ENCODE data around the gene BMP8B. TPM values are rescaled to one million over a fixed set of nuclear protein-coding genes. Genes with fewer than 3 reads are reported as not detected.
A peak's percentile ranks its signal among the peaks of the same experiment; 100 is the strongest.
"Not testable (repeated sequence)": the region's sequence is repeated elsewhere in the genome, so short reads cannot be mapped to it uniquely, and the experiment has no call there.

BMP8B gene
- total RNA-seq, 1 donor from 2014 or later = 0.18 TPM

DNA sequence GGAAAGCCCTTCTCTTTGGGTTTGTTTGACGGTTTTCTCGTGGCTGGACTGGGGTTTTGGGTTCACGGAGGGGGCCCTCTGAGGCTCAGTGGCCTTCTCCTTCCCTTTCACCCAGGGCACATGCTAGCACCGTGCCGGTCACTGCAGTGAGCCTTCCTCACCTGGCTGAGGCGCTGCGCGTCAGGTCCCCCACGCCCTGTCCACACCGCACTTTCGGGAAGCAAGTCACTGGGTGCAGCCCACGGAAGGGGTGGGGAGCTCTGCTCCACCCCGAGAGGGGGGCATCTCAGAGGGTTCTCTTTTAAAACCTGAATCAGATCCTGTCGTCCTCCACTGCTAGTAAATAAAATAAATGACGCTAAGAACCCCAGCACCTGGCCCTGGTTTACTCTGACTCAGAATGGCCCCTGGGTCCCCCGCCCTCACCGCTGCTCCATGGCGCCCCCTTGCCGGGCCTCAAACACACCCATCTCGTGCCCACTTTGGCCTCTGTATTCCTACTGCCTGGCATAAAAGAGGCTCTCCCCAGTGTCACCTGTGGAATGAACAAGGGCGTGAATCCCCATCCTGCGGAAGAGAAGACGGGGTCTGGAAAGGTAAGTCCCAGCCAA, 15.2 kb downstream of the BMP8B start:
- H3K36me3 Mint-ChIP-seq = not testable (repeated sequence)

DNA sequence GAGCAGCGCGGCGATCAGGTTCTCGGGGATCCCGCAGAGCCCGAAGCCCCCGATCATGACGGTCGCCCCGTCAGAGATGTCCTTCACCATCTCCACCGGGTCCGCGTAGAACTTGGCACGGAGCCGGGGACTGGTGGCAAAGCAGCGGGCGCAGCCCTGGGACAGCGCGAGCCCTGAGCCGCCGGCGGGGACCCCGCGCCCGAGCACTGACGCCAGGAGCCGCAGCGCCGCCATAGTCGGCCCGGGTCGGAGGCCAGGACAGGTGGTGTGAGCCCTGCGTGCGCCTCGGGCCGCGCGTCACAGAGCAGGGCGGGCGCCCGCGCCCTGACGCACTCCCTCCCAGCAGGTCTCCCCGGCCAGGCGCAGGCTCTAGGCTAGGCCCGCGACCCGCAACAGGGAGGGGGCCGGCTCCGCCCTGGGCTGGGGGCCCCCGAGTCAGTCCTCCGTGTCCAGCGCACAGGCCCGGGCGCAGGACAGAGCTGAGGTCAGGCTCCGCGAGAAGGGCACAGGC, 17.6 kb downstream of the BMP8B start, which contains the start of gene OXCT2:
TSS of gene OXCT2 (minus strand) at position 327 of the 511 bp plus-strand sequence. CDS start at position 234, 93 bp downstream.
- DNase-seq (ENCODE audit: low spot score in 2 of 2, unreplicated experiment in 2 of 2); H3K9me3 Mint-ChIP-seq; H3K36me3 Mint-ChIP-seq; H3K4me1 Mint-ChIP-seq; H3K27me3 Mint-ChIP-seq (ENCODE audit: low read depth); H3K27ac Mint-ChIP-seq: not testable (repeated sequence)
- peak within 1 kb of the TSS; percentile 63 for H3K4me3 Mint-ChIP-seq

More for the DNA sequence above, 15.2 kb downstream of the BMP8B start:
- H3K4me3 Mint-ChIP-seq; DNase-seq (ENCODE audit: low spot score in 2 of 2, unreplicated experiment in 2 of 2); H3K27me3 Mint-ChIP-seq (ENCODE audit: low read depth); H3K27ac Mint-ChIP-seq; H3K9me3 Mint-ChIP-seq: not testable (repeated sequence)
- H3K4me1 Mint-ChIP-seq = peaks cover 15% of the 10 kb centered on the region

DNA sequence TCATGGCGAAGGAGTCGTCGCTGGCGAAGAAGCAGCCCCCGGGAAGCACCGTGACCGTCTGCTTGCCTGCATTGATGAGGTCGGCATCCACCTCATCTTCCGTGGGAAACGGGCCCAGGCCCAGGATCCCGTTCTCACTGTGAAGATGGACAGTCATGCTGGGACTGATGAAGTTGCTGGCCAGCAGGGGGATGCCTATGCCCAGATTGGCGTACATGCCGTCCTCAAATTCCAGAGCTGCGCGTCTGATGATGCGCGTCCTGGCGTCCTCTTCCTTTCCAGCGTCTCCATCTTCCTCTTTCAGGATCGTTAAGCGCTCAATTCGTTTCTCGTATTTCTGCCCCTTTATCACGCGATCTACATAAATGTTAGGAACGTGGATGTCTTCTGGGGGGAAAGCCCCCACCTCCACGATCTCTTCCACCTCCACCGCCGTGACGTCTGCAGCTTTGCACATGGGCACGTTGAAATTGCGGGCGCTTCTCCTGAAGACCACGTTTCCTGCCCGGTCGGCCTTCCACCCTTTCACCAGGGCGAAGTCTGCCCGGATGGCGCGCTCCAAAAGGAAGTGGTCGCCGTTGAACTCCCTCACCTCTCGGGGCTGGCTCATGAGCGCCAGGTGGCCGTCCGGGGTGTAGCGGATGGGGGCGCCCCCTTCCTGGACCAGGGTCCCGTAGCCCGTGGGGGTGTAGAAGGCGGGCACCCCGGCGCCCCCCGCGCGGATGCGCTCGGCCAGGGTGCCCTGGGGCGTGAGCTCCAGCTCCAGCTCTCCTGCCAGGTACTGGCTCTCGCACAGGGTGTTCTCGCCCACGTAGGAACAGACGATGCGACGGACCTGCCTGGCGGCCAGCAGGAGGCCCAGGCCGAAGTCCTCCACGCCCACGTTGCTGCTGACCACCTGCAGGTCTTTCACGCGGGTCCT, 18.3 kb downstream of the BMP8B start:
- H3K4me3 Mint-ChIP-seq = peak overlapping the region; percentile 63
- H3K4me1 Mint-ChIP-seq; H3K9me3 Mint-ChIP-seq; H3K36me3 Mint-ChIP-seq; H3K27me3 Mint-ChIP-seq (ENCODE audit: low read depth); H3K27ac Mint-ChIP-seq; DNase-seq (ENCODE audit: low spot score in 2 of 2, unreplicated experiment in 2 of 2): not testable (repeated sequence)

DNA sequence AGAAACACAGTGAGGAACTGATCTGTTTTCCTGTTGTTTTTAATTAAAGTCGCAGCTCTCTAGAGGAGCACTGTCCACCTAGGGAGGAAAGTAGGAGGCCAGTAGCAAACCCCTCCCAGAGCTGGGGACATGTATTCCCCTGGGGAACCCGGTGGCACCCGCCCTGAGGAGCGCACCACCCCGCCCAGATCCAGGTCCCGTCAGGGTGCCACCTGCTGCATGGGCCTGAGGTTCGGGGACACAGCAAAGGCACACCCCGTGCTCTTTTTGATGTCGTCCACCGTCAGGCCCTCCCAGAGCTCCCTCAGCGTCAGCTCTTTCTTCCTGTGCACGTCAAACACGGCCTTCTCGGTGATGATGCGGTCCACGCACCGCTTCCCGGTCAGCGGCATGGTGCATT, 19.2 kb downstream of the BMP8B start:
- not testable (repeated sequence) for H3K27me3 Mint-ChIP-seq (ENCODE audit: low read depth); H3K9me3 Mint-ChIP-seq; H3K4me1 Mint-ChIP-seq; H3K4me3 Mint-ChIP-seq; H3K27ac Mint-ChIP-seq; DNase-seq (ENCODE audit: low spot score in 2 of 2, unreplicated experiment in 2 of 2); H3K36me3 Mint-ChIP-seq

DNA sequence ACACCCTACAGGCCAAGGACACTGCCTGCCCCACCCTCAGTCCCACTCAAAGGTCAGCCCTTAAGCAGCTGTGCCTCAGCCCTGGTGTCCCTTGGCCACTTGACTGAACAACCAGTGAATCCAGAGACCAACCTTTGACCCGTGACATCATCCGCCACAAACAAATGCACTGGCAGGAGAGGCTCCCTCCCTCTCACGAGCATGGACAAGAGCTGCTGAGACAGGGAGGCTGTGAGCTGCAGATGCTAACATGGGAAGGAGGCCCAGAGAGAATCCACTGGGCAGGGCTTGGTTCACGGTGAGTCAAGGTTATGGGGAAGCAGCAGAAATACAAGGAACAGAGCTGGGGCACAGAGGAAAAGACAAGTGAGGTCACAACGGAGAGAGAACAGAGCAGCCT, 22.2 kb downstream of the BMP8B start:
- DNase-seq (ENCODE audit: low spot score in 2 of 2, unreplicated experiment in 2 of 2); H3K4me1 Mint-ChIP-seq; H3K9me3 Mint-ChIP-seq; H3K4me3 Mint-ChIP-seq; H3K36me3 Mint-ChIP-seq; H3K27ac Mint-ChIP-seq; H3K27me3 Mint-ChIP-seq (ENCODE audit: low read depth): not testable (repeated sequence)

DNA sequence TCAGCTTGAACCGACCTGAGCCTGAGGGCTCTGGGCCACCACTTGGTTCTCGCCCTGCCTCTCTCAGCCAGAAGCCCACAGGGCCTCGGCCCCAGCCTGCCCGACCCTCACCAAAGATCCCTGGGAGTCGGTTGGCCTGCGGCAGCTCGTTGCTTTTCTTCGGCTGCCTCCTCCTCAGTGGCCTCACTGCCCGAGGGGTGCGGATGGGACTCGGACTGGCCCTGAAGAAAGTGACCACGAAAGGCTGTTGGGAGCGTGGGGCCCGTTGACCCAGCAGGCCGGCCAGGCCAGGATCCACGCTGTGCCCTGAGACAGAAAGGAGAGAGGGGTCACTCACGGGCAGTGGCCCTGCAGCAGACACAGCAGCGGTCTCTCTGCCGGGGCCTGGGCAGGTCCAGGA, 24.2 kb downstream of the BMP8B start:
- not testable (repeated sequence) for DNase-seq (ENCODE audit: low spot score in 2 of 2, unreplicated experiment in 2 of 2); H3K36me3 Mint-ChIP-seq; H3K27ac Mint-ChIP-seq; H3K4me1 Mint-ChIP-seq; H3K4me3 Mint-ChIP-seq; H3K27me3 Mint-ChIP-seq (ENCODE audit: low read depth); H3K9me3 Mint-ChIP-seq

DNA sequence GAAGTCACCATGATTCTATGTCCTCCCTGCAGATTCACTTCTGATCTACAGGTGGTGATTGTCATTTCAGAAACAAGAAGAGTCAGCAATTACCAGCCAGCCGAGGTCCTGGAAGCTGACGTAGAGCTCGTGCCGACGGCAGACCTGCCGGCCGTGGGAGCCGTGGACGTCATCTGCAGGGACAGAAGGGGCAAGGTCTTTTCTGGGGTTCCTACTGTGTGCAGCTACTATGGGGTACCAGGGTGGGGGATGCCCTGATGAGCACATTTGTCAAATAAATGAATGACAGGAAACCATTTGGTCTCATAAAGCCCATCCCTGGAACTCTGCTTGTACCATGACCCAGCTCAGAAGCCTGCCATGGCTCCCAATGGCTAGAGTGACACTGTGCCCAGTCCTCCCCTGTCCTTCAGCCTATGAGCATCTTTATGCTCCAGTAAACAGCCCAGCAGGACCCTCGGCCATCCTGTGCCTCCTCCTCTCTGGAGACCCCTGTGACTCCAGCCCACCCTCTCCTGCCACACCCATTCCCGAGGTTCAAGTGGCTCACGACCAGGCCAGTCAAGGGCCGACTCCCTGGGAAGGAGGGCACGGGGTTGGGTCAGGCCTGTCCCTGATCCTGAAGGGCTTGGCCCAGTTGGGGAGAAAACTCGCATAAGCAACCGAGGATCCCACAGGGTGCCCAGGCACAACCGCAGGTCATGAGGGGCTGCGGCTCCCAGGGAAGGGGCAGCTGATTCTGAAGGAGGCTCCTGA, 24.9 kb downstream of the BMP8B start:
- H3K36me3 Mint-ChIP-seq; H3K4me1 Mint-ChIP-seq; H3K9me3 Mint-ChIP-seq; H3K27ac Mint-ChIP-seq; H3K27me3 Mint-ChIP-seq (ENCODE audit: low read depth); DNase-seq (ENCODE audit: low spot score in 2 of 2, unreplicated experiment in 2 of 2); H3K4me3 Mint-ChIP-seq: not testable (repeated sequence)

DNA sequence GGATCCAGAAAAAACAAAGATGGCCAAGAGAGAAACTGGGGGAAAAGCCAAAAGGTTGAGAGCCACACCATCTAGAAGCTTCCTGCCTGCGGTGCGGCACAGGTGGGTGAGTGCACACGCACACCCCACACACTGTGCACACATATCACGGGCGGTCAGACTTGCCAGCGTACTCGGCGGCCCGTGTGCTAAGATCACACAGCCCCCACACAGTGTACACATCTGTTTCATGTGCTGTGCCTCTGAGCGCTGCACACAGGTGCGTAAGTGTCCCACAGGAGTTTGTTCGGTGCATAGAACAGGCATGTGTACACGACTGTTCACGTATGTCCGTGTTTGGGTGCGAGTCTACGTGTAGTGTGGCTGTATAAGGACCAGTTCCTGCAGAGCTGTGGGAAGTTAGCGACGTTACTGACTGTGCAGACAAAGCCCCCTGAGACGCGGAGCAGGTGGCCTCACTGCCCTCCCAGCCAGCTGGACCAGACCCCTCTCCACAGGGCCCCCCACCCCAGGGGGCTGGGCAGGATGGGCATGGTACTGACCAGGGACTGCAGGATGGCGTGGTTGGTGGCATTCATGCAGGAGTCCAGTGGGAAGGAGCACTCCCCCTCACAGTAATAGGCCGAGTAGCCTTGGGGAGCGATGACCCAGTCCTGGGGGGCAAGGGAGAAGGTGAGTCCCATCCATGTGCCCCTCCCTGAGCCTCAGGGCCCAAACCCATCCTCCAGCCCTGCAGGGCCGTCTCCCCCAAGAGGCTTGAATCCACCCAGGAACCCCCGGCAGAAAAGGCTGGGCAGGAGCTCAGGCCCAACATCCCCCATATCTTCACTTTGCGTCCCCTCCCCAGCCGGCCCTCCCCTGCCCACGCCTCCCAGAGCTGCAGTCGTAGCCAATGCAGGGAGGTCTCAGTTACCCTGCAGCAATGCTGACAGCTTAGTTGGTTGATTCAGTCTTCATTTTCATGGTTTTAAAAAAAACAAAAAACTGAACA, 25.8 kb downstream of the BMP8B start:
- Mint-ChIP-seq H3K4me3 (no peak overlapping the region), H3K4me1 (no peaks in the 10 kb centered on the region)

More for the DNA sequence above, 25.8 kb downstream of the BMP8B start:
- TF ChIP-seq, protein P1, sequence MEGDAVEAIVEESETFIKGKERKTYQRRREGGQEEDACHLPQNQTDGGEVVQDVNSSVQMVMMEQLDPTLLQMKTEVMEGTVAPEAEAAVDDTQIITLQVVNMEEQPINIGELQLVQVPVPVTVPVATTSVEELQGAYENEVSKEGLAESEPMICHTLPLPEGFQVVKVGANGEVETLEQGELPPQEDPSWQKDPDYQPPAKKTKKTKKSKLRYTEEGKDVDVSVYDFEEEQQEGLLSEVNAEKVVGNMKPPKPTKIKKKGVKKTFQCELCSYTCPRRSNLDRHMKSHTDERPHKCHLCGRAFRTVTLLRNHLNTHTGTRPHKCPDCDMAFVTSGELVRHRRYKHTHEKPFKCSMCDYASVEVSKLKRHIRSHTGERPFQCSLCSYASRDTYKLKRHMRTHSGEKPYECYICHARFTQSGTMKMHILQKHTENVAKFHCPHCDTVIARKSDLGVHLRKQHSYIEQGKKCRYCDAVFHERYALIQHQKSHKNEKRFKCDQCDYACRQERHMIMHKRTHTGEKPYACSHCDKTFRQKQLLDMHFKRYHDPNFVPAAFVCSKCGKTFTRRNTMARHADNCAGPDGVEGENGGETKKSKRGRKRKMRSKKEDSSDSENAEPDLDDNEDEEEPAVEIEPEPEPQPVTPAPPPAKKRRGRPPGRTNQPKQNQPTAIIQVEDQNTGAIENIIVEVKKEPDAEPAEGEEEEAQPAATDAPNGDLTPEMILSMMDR (IDR thresholded peaks at IDR 0.05; ENCODE audit: unreplicated experiment) = no peak
- H3K9me3 Mint-ChIP-seq = no peaks in the 10 kb centered on the region
- H3K36me3 Mint-ChIP-seq = peaks cover 6% of the 10 kb centered on the region
- no peaks in the 10 kb centered on the region for H3K27me3 Mint-ChIP-seq (ENCODE audit: low read depth)
- DNase-seq (ENCODE audit: low spot score in 2 of 2, unreplicated experiment in 2 of 2) = no peak
- H3K27ac Mint-ChIP-seq = no peak overlapping the region

Measured in mesothelial cell of epicardium (in vitro differentiated cells).